ENCODE results near the gene RPS5.
"Not testable (repeated sequence)": the region's sequence is repeated elsewhere in the genome, so short reads cannot be mapped to it uniquely, and the experiment has no call there.

RPS5 gene

DNA sequence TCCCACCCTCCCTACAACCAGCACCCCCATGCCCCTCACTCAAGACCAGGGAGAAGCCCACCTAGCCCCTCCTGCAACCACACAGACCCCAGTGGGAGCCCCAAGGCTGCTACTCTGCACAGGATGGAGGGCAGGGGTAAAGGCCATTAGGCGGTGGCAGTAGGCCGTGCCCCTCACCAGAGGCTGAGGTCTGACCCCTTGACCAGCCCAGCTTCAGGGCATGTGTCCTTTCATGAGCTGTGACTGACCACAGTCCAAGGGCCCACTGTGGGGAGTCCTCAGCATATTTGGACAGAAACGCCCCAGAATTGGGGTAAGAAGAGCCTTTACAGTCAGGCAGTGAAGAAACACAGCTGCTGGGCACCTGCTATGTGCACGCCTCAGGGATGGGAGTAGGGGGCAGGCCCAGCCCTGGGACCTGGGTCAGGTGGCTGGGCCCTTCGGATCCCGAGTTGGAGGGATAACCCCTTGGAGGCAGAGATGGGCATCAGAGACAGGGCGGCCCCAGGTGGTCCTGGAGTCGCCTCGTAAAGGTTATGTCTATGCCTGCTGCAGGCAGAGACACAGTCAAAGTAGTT, 1.7 kb upstream of the RPS5 start:
- DNase-seq (ENCODE audit: low read depth, low spot score): no peak

GRCh38 chr19:58385891-58386575, 1.0 kb upstream of the RPS5 start:
- no peak for DNase-seq (ENCODE audit: low read depth, low spot score)

- no peak for DNase-seq (ENCODE audit: low read depth, low spot score)
Measured at GRCh38 chr19:58387338-58388174, 487 bp downstream of the RPS5 start.

- DNase-seq (ENCODE audit: low read depth, low spot score): no peak
Measured at GRCh38 chr19:58388175-58388526, 1.1 kb downstream of the RPS5 start.

DNA sequence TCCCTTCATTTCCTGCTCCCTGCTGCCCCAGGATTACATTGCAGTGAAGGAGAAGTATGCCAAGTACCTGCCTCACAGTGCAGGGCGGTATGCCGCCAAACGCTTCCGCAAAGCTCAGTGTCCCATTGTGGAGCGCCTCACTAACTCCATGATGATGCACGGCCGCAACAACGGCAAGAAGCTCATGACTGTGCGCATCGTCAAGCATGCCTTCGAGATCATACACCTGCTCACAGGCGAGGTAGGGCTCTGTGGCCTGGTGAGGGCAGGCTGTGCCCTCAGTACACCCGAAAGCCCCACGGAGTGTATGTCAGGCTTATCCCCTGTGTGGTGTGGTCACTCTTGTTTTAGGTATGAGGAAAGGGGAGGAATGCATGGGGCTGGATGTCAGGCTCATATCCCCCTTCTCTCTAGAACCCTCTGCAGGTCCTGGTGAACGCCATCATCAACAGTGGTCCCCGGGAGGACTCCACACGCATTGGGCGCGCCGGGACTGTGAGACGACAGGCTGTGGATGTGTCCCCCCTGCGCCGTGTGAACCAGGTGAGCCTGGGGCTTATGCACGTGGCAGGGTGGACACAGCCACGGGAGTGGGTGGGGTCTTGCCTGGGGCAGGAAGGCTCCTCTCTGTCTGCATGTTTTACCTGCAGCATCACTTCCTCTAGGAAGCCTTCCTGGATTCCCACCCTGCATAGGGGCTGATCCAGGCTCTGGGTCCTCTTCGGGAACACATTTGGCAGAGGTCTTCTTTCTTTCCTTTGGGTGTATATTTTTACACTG, 6.1 kb downstream of the RPS5 start:
- DNase-seq (ENCODE audit: low read depth, low spot score): no peak

GRCh38 chr19:58393725-58394033, 6.6 kb downstream of the RPS5 start:
- DNase-seq (ENCODE audit: low read depth, low spot score): no peak

GRCh38 chr19:58394821-58395219, 7.8 kb downstream of the RPS5 start:
- DNase-seq (ENCODE audit: low read depth, low spot score): no peak

DNA sequence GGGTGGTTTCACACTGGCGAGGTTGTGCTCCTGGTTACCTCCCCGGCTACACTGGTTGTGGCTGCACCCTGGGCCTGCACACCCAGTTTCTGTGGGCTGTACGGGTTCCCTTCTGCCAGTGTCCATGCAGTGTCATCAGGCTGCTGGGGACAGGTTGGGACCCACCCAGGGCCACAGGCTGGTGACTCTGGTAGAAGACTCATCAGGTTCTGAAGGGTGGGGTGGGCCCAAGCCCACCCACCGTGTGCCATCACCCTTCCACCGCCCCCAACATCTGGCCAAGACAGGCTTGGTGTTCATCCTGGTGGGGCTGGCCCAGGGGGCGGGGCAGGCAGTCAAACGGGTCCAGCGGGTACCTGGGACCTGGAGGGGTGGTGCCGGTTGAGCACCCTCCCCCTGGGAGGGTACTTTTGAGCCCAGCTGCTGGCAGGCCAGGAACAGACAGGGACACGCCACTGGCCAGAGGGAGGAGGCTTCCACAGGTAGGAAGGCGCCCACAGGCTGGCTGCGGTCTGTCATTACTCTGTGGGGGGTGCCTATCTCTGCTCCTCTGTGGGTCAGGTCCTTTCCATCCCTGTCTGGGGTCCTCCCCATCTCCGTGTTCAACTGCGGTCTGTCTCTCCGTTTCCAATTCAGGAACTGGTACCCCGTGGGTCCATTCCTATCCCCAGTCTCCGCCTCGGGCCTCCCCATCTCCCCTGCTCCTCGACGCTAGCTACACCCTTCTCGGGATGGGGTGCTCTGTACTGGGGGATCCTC, 8.3 kb downstream of the RPS5 start, which contains the start of gene RNF225:
TSS of gene RNF225 (plus strand) at position 437 of the 759 bp plus-strand sequence. CDS start 434 bp downstream, outside the sequence.
- no peak for DNase-seq (ENCODE audit: low read depth, low spot score)

- no peak for DNase-seq (ENCODE audit: low read depth, low spot score)
Measured at GRCh38 chr19:58395979-58396627, 9.0 kb downstream of the RPS5 start.

GRCh38 chr19:58396691-58397532, 9.8 kb downstream of the RPS5 start:
- no peak for DNase-seq (ENCODE audit: low read depth, low spot score)

DNA sequence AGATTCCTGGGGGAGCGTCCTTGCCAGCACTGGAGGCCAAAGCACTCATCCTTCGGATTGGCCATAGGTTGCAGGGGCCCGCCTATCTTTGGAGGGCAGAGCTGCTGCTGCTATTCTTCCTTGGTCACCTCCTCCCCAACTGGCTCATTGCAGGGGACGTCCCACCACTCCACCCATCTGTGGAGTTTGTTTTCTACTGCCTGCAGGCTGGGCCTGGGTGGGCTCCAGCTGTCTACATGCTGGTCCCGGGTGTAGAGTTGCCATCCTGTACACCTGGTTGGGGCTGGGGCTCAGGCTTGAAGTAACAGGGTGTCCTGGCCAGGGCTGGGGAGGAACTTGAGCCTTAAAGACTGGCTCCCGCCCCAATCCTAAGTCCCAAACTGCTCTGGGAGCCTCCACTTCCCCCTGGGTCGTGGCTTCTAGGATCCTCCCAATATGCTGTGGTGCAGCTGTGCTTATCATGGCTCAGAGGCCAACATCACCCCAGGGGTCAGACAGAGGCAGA, 10.5 kb downstream of the RPS5 start:
- DNase-seq (ENCODE audit: low read depth, low spot score): no peak

- DNase-seq (ENCODE audit: low read depth, low spot score): no peak
Measured at GRCh38 chr19:58398087-58398486, 11.0 kb downstream of the RPS5 start.

DNA sequence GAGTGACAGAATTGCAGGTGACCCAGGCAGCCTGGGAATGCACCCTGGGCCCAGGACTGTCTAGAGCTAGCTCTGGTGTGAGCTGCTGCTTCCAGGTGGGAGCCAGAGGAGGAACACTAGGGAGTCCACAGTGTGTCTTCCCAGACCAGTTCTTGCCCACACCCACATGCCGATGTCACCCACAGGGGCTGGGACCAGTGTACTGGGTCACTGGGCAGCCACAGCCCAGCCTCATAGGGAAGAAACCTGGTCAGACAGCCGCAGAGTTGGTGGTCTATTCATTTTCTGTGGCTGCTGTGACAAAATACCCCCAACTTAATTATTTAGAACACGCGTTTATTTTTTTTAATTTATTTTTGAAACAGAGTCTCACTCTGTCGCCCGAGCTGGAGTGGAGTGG, 11.5 kb downstream of the RPS5 start:
- no peak for DNase-seq (ENCODE audit: low read depth, low spot score)

DNA sequence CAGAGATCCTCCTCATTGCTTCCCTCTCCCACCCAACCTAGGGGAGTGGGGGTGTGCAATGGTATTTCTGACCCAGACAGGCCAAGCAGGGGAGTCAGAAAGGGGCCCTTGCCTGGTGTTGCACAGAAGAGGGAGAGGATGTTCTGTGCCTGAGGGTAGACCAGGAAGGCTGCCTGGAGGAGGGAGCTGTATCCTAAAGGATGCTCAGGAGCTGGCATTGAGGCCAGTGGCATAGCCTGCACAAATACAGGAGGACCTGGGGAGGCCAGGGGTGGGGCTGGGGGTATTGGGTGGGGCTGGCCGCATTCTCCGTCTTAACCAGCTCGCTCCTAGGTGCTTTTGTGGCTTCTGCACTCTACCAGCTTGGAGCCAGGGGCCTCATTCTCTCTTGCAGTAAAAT, 12.8 kb downstream of the RPS5 start:
- no peak for DNase-seq (ENCODE audit: low read depth, low spot score)

DNA sequence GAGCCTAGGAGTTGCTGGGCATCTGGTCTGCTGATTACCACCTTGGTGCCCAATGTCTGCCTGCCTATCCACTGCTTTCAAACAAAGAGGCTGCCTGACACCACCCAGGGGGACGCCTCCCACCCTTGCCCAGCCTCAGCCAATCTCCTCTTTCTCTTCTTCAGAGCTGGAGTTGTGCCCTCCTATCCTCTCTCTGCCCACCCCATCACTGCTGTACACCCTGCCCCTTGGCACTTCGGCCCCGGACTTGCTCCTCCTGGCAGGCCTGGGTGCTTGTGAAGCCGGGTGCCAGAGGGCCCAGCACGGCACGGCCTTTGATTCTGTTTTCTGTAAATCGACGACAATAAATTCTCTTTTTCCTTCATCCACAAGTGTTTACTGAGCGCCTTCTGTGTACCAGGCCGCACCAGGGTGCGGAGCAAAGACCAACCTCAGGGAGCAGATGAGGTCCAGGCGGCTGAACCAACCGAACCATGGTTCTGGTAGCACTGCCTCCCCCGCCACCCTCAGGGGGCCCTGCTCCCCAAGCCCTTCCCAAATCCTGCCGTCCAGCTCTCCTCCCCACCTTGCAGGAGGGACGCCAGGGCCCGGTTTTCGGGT, 13.3 kb downstream of the RPS5 start:
- DNase-seq (ENCODE audit: low read depth, low spot score): no peak

DNA sequence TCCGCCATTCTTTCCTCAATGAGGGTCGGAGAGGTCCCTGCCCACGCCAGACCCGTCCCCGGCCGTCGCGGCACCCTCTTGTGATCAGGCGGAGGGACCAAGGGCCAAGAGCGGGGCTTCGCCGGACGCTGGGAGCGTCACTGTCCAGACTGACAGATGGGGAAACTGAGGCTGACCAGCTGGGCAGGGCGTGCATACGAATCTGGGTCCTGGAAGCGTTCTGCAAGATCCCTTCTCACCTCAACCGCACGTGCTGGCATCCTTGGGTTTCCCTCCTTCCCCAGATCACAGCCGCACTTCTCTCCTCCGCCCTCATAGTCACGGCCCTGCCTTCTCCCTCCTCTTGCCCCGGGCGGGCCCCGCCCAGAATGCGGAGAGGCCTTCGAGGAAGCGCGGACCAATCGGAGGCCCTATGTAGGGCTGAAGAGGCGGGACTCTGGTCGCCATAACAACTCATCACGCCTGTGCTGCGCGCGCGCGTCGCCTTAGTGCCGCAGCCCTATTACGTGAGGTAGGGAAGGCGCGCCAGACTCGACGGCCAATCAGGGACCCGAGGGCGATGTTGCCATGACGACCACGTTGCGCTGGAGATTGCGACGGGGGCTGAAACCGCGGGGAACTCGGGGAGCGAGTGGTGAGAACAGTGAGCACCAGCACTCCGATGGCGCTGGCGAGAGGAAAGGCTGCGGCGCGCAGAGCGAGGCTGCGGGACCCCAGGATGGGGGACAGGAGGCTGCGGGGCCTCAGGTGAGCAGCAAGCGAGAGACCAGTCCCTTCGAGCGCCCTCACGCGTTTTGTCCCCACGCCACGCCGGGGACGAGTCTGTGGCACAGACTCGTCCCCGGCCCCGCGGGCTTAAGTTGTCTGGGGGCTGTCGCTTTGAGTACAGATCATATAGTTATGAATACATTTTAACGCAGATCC, 14.1 kb downstream of the RPS5 start:
- DNase-seq (ENCODE audit: low read depth, low spot score): peak; percentile 96

GRCh38 chr19:58401840-58402421, 14.9 kb downstream of the RPS5 start:
- no peak for DNase-seq (ENCODE audit: low read depth, low spot score)

DNA sequence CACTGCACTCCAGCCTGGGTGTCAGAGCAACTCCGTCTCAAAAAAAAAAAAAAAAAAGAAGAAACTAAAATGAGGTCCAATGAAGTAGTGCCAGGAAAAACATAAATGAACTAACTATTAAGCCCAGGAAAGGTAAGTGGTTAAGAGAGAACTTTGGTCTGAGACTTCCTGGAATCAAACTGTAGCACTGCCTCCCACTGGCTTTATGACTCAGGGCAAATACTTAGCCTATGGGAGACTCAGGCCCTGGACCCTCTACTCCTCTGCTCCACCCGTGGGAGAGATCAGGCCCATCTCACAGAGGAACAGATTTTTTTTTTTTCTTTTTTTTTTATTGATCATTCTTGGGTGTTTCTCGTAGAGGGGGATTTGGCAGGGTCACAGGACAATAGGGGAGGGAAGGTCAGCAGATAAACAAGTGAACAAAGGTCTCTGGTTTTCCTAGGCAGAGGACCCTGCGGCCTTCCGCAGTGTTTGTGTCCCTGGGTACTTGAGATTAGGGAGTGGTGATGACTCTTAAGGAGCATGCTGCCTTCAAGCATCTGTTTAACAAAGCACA, 16.9 kb downstream of the RPS5 start:
- DNase-seq (ENCODE audit: low read depth, low spot score): not testable (repeated sequence)
